ENCODE data around the gene RPL6. TPM values are rescaled to one million over a fixed set of nuclear protein-coding genes. Genes with fewer than 3 reads are reported as not detected.
"Not testable (repeated sequence)": the region's sequence is repeated elsewhere in the genome, so short reads cannot be mapped to it uniquely, and the experiment has no call there.

The RPL6 gene
- total RNA-seq, 2 experiments from 2014 or later, result 1,069 to 1,087 TPM

GRCh38 chr12:112433551-112433950 lies 24.1 kb upstream of the RPL6 start:
- H3K27ac Mint-ChIP-seq, result no peak overlapping the region
- DNase-seq (no peak), ATAC-seq (ENCODE audit: low read depth) (no peak)
- H3K36me3 Mint-ChIP-seq, result peaks cover 13% of the 10 kb centered on the region
- H3K4me3 Mint-ChIP-seq, result no peak overlapping the region
- no peaks in the 10 kb centered on the region for H3K27me3 Mint-ChIP-seq
- no peaks in the 10 kb centered on the region for H3K9me3 Mint-ChIP-seq
- H3K4me1 Mint-ChIP-seq, result peaks cover 23% of the 10 kb centered on the region
- POLR2A ChIA-PET, result no interaction called here

DNA sequence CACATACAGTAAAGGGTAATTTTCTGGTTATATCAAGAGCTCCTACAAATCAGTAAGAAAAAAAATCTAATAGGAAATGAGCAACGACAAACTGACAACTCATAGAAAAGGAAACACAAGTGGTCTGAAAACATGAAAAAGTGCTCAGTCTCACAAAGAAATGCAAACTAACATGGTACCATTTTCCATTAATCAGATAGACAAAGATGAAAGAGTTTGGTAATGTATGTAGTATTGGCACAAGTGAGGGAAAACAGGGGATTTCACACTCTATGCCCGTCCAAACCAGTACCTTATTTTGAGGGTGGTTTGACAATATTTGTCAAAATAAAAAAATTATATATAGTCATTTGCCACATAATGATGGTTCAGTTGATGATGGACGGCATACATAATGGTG lies 22.6 kb upstream of the RPL6 start:
- Mint-ChIP-seq H3K4me3 (no peak overlapping the region), H3K36me3 (peaks cover 17% of the 10 kb centered on the region), H3K9me3 (no peaks in the 10 kb centered on the region), H3K4me1 (peaks cover 17% of the 10 kb centered on the region), H3K27me3 (no peaks in the 10 kb centered on the region), H3K27ac (no peak overlapping the region)
- ATAC-seq (ENCODE audit: low read depth) (no peak), DNase-seq (no peak)
- POLR2A ChIA-PET, result no interaction called here

DNA sequence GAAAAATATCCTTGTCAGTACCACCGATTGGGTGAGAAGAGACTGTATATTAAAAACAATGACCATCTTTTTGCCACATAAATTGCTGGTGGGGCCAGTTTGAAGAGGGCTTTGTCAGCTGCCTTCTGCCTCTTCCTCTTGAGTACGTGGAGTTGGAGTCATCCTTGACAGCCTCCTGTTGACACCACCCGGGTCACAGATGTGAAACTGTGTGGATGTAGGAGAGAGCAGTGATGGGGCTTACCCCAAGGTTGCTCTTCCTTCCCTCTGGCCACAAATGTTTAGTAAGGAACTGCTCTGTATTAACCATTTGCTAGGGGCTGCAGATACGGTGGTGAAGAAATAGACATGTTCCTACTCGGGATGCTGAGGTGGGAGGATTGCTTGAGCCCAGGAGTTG lies 21.5 kb upstream of the RPL6 start:
- no peaks in the 10 kb centered on the region for H3K9me3 Mint-ChIP-seq
- peaks cover 17% of the 10 kb centered on the region for H3K4me1 Mint-ChIP-seq
- peaks cover 22% of the 10 kb centered on the region for H3K36me3 Mint-ChIP-seq
- no peaks in the 10 kb centered on the region for H3K27me3 Mint-ChIP-seq
- DNase-seq, result no peak
- POLR2A ChIA-PET, result interaction anchor here (0.7 kb wide), 1 partner anchor 482 kb away, joined by 3 read pairs; no protein-coding TSS in a partner anchor
- ATAC-seq (ENCODE audit: low read depth), result peak; percentile 45
- peak overlapping the region; percentile 25 for H3K27ac Mint-ChIP-seq
- H3K4me3 Mint-ChIP-seq, result no peak overlapping the region

DNA sequence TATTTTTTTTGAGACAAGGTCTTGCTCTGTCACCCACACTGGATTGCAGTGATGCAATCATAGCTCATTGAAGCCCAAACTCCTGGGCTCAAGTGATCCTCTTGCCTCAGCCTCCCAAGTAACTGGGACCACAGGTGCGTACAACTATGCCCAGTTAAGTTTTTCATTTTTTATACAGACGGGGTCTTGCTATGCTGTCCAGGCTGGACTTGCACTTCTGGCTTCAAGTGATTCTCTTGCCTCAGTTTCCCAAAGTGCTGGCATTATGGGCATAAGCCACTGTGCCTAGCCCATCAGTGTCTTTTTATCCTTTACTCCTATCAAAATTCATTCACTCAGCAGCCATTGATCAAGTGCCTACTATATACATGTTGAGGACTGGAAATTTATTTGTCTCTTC lies 18.4 kb upstream of the RPL6 start:
- Mint-ChIP-seq H3K4me1 (peaks cover 26% of the 10 kb centered on the region), H3K9me3 (no peaks in the 10 kb centered on the region), H3K4me3 (no peak overlapping the region), H3K36me3 (peaks cover 22% of the 10 kb centered on the region), H3K27me3 (no peaks in the 10 kb centered on the region), H3K27ac (no peak overlapping the region)
- ATAC-seq (ENCODE audit: low read depth) (no peak), DNase-seq (no peak)
- POLR2A ChIA-PET, result no interaction called here

GRCh38 chr12:112425582-112426382 lies 16.4 kb upstream of the RPL6 start:
- Mint-ChIP-seq H3K4me1 (peaks cover 23% of the 10 kb centered on the region), H3K4me3 (no peak overlapping the region), H3K36me3 (peaks cover 14% of the 10 kb centered on the region), H3K27me3 (no peaks in the 10 kb centered on the region), H3K9me3 (no peaks in the 10 kb centered on the region), H3K27ac (no peak overlapping the region)
- DNase-seq, result no peak
- POLR2A ChIA-PET, result no interaction called here
- no peak for ATAC-seq (ENCODE audit: low read depth)

GRCh38 chr12:112424126-112424525 lies 14.7 kb upstream of the RPL6 start:
- Mint-ChIP-seq H3K36me3 (peaks cover 14% of the 10 kb centered on the region), H3K4me3 (no peak overlapping the region), H3K27ac (no peak overlapping the region), H3K27me3 (no peaks in the 10 kb centered on the region), H3K9me3 (no peaks in the 10 kb centered on the region), H3K4me1 (peaks cover 27% of the 10 kb centered on the region)
- POLR2A ChIA-PET, result no interaction called here
- no peak for DNase-seq
- ATAC-seq (ENCODE audit: low read depth), result no peak

DNA sequence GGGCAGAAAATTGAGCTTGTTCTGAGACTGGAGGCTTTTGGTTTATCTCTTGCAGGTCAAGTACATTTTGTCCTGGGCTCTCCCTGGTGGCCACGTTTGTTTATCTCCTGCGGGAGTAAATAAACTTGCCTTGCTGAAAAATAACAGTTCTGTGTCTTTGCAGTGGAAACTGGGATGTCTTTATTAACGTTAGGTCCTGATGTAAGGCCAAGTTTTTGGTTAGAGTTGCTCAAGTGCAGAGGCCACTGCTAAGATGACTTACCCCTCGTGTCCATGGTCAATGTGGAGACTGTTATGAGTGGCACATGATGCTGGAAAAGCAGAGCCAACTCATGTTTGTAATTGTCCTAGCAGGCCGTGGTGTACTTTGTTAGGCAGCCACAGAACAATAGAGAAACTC lies 13.1 kb upstream of the RPL6 start:
- DNase-seq, result no peak

DNA sequence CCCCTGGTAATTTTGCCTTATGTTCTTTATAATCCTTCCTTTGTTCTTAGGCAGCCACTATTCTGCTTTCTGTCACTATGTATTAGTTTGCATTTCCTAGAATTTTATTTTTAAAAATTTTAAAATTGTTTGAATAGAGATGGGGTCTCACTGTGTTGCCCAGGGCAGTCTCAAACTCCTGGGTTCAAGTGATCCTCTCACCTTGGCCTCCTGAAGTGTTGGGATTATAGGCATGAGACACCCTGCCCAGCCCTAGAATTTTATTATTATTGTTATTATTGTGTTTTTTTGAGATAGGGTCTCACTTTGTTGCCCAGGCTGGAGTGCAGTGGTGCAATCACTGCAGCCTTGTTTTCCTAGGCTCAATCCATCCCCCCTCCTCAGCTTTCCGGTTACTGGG lies 12.0 kb upstream of the RPL6 start:
- Mint-ChIP-seq H3K27ac (no peak overlapping the region), H3K4me1 (peaks cover 32% of the 10 kb centered on the region), H3K36me3 (peaks cover 5% of the 10 kb centered on the region), H3K9me3 (no peaks in the 10 kb centered on the region), H3K4me3 (no peak overlapping the region), H3K27me3 (no peaks in the 10 kb centered on the region)
- no peak for DNase-seq
- no peak for ATAC-seq (ENCODE audit: low read depth)
- POLR2A ChIA-PET, result interaction anchor here (0.6 kb wide), 1 partner anchor 14 kb away, joined by 5 read pairs; no protein-coding TSS in a partner anchor

More for the DNA sequence above, 13.1 kb upstream of the RPL6 start:
- H3K9me3 Mint-ChIP-seq, result no peaks in the 10 kb centered on the region
- ATAC-seq (ENCODE audit: low read depth), result no peak
- POLR2A ChIA-PET, result interaction anchor here (0.6 kb wide), 1 partner anchor 389 kb away, joined by 3 read pairs; no protein-coding TSS in a partner anchor
- no peaks in the 10 kb centered on the region for H3K27me3 Mint-ChIP-seq
- no peak overlapping the region for H3K27ac Mint-ChIP-seq
- no peak overlapping the region for H3K4me3 Mint-ChIP-seq
- H3K36me3 Mint-ChIP-seq, result peaks cover 7% of the 10 kb centered on the region
- peaks cover 27% of the 10 kb centered on the region for H3K4me1 Mint-ChIP-seq

DNA sequence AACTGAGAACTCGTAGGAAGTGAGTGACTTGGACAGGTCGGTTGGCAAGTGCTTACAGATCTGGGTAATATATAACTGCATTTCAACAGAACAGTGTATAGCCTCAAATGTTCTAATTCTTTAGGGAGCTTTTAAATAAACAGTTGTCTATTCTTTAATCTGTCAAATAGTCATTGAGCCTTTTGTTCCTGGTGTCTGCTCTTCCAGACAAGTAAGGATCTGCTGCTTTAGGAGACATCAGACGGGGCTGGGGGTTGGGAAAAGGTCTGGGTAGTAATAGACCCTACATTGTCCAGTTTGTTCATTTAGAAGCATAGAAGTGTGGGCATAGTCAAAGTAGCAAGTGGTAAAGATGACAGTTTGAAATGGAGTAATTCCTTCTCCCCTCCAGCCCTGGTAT lies 11.3 kb upstream of the RPL6 start:
- POLR2A ChIA-PET, result no interaction called here
- peak overlapping the region; percentile 86 for H3K4me3 Mint-ChIP-seq
- no peaks in the 10 kb centered on the region for H3K9me3 Mint-ChIP-seq
- peaks cover 32% of the 10 kb centered on the region for H3K4me1 Mint-ChIP-seq
- ATAC-seq (ENCODE audit: low read depth), result no peak
- DNase-seq, result no peak
- H3K36me3 Mint-ChIP-seq, result peaks cover 2% of the 10 kb centered on the region
- H3K27ac Mint-ChIP-seq, result peak overlapping the region; percentile 52
- H3K27me3 Mint-ChIP-seq, result no peaks in the 10 kb centered on the region

DNA sequence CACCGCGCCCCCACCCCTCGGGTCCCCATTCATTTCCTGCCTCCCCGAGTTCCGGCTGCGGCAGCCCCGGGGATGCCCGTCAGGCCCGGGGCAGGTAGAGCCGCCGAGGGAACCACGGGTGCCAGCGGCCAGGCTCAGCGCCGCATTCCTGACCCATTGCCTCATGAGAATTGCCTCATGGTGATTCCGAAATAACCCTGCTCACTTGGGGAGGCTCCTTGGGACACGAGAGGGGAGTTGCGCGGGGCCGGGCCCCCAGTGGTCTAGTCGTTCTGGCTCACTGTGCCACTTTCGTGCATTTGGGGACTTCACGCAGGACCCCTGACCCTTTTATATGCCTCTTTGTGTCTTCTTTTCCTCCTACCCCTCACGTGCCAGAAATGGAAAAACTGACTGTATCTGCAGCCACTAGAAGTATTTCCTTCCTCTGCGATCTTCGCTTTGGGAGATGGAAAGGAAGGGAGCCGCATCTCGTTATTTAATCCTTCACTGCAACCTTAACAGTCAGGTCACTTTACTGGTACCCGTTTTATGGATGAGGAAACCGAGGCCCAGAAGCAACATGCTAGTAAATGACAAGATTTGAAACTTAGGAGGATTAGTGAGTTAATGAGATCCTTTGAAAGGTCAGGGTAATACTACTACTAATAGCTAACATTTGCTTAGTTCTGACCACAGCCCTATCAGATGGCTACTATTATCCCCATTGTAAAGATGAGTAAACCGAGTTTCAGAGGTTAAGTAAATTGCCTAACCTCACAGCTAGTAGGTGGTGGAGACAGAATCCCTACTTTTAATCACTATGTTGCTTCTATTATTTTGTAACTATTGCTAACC lies 10.1 kb upstream of the RPL6 start:
- Mint-ChIP-seq H3K4me1 (peaks cover 31% of the 10 kb centered on the region), H3K4me3 (peak overlapping the region; percentile 86), H3K27me3 (peaks cover 3% of the 10 kb centered on the region), H3K9me3 (no peaks in the 10 kb centered on the region), H3K36me3 (no peaks in the 10 kb centered on the region), H3K27ac (peak overlapping the region; percentile 86)
- ATAC-seq (ENCODE audit: low read depth) (peak; percentile 59), DNase-seq (no peak)
- POLR2A ChIA-PET, result interaction anchor here (1.0 to 1.3 kb wide), 4 partner anchors 9 to 260 kb away, joined by 3 to 9 read pairs (median 3); no protein-coding TSS in a partner anchor

GRCh38 chr12:112418608-112419296 lies 9.3 kb upstream of the RPL6 start, which contains the start of gene PTPN11:
Gene PTPN11 (plus strand): TSS chr12:112418947. CDS start chr12:112419112, 165 bp downstream.
- POLR2A ChIA-PET, result interaction anchor here (0.6 to 1.3 kb wide), 6 partner anchors 8 to 561 kb away, joined by 3 to 9 read pairs (median 3); no protein-coding TSS in a partner anchor

GRCh38 chr12:112418273-112418607 lies 8.8 kb upstream of the RPL6 start:
- H3K27ac Mint-ChIP-seq, result peak overlapping the region; percentile 98
- POLR2A ChIA-PET, result interaction anchor here (0.6 to 1.3 kb wide), 6 partner anchors 8 to 561 kb away, joined by 3 to 9 read pairs (median 3); no protein-coding TSS in a partner anchor
- H3K4me3 Mint-ChIP-seq, result peak overlapping the region; percentile 87
- DNase-seq (no peak), ATAC-seq (ENCODE audit: low read depth) (no peak)
- no peaks in the 10 kb centered on the region for H3K36me3 Mint-ChIP-seq
- no peaks in the 10 kb centered on the region for H3K9me3 Mint-ChIP-seq
- H3K4me1 Mint-ChIP-seq, result peaks cover 26% of the 10 kb centered on the region
- H3K27me3 Mint-ChIP-seq, result peaks cover 3% of the 10 kb centered on the region

More at GRCh38 chr12:112418608-112419296, 9.3 kb upstream of the RPL6 start, which contains the start of gene PTPN11:
- DNase-seq, result peak; percentile 97
- peaks cover 26% of the 10 kb centered on the region for H3K4me1 Mint-ChIP-seq
- H3K27ac Mint-ChIP-seq, result peak within 1 kb of the TSS; percentile 98
- peaks cover 3% of the 10 kb centered on the region for H3K27me3 Mint-ChIP-seq
- H3K36me3 Mint-ChIP-seq, result no peaks in the 10 kb centered on the region
- ATAC-seq (ENCODE audit: low read depth), result peak; percentile 83
- H3K9me3 Mint-ChIP-seq, result no peaks in the 10 kb centered on the region
- peak within 1 kb of the TSS; percentile 87 for H3K4me3 Mint-ChIP-seq

DNA sequence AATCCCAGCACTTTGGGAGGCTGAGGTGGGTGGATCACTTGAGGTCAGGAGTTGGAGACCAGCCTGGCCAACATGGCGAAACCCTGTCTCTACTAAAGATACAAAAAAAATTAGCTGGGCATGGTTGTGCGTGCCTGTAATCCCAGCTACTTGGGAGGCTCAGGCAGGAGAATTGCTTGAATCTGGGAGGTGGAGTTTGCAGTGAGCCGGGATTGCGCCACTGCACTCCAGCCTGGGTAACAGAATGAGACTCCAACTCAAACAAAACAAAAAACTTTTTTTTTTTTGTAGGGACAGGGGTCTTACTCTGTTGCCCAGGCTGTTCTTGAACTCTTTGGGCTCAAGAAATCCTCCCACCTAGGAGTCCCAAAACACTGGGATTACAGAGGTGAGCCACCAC lies 6.1 kb upstream of the RPL6 start:
- H3K9me3 Mint-ChIP-seq, POLR2A ChIA-PET: not testable (repeated sequence)
- peaks cover 22% of the 10 kb centered on the region for H3K4me1 Mint-ChIP-seq

More for the DNA sequence above, 6.1 kb upstream of the RPL6 start:
- DNase-seq; H3K27me3 Mint-ChIP-seq; H3K4me3 Mint-ChIP-seq; H3K36me3 Mint-ChIP-seq; ATAC-seq (ENCODE audit: low read depth); H3K27ac Mint-ChIP-seq: not testable (repeated sequence)
